GM12878 (cell line): ENCODE measurements around the gene FBXL17. TPM values are rescaled to one million over a fixed set of nuclear protein-coding genes. Genes with fewer than 3 reads are reported as not detected.

Experiments
- ATAC-seq: fragments of 200-7000 bp; cut with Tn5 transposase; 3 replicates; pipeline ENCODE4 v1.9.1; 2020; ENCODE audit warnings: mild to moderate bottlenecking, moderate library complexity
- BruUV-seq: library from RNA; stranded (reverse); fragments of 400-500 nt; replicated peaks from 2 replicates; lab custom pipeline; 2021; lab: Mats Ljungman, UMichigan
- CTCF ChIA-PET: fragments of 300-600 bp; sonication (Branson Sonifier 250); formaldehyde crosslinking; extraction: SDS; loops from one replicate; lab custom pipeline; 2021; ENCODE audit warnings: inconsistent platforms; lab: Yijun Ruan, JAX
- POLR2A ChIA-PET: fragments of 350-600 bp; formaldehyde crosslinking; extraction: SDS; loops from one replicate; lab custom pipeline; 2021; ENCODE audit warnings: inconsistent platforms; lab: Charles Lee
- RAD21 ChIA-PET: fragments of 300-600 bp; sonication (Branson Sonifier 250); formaldehyde crosslinking; loops from one replicate; lab custom pipeline; 2023; ENCODE audit warnings: antibody characterized with exemption; ENCODE audit not compliant: unreplicated experiment; lab: Charles Lee
- SMC1A ChIA-PET: fragments of 300-600 bp; sonication (Branson Sonifier 250); formaldehyde crosslinking; loops from one replicate; lab custom pipeline; 2023; ENCODE audit not compliant: unreplicated experiment, uncharacterized antibody; lab: Charles Lee
- DNase-seq: peaks from one replicate; pipeline ENCODE4 v3.0.0-alpha.2; 2011; ENCODE audit warnings: low read depth, low spot score
- FAIRE-seq: peaks from 3 replicates; lab custom pipeline; 2011; peaks lifted over from hg19 to GRCh38; lab: Jason Lieb, UNC
- H2AFZ ChIP-seq: 2 replicates; pipeline ENCODE4 v1.6.0; 2011; ENCODE audit warnings: low read depth, low read length, control low read depth; ENCODE audit not compliant: control insufficient read depth
- H3K27ac ChIP-seq: 2 replicates; pipeline ENCODE4 v1.5.1; 2011; ENCODE audit warnings: control low read depth; ENCODE audit not compliant: control insufficient read depth, insufficient read depth
- H3K27me3 ChIP-seq, 2 experiments: replicated peaks in 1 of 2; 2 replicates each; pipeline versions ENCODE4 v1.6.0 to v1.6.1; 2011; ENCODE audit warnings: low read length in 1 of 2; ENCODE audit not compliant: control insufficient read depth in 2 of 2, insufficient read depth in 2 of 2
- H3K36me3 ChIP-seq, 2 experiments: 2 replicates each; pipeline ENCODE4 v1.5.1; 2011; ENCODE audit warnings: low read length in 1 of 2; ENCODE audit not compliant: control insufficient read depth in 2 of 2, insufficient read depth in 2 of 2
- H3K4me1 ChIP-seq: 2 replicates; pipeline ENCODE4 v1.6.1; 2011; ENCODE audit warnings: mild to moderate bottlenecking, low read length, moderate library complexity, mixed read lengths; ENCODE audit not compliant: control insufficient read depth, insufficient read depth
- H3K4me2 ChIP-seq: 2 replicates; pipeline ENCODE4 v1.6.0; 2011; ENCODE audit warnings: control low read depth; ENCODE audit not compliant: control insufficient read depth, insufficient read depth
- H3K4me3 ChIP-seq: fragments of 200-600 bp; sonication (generic); 2 replicates; pipeline ENCODE4 v1.5.1; 2016
- H3K79me2 ChIP-seq: 2 replicates; pipeline ENCODE4 v1.6.0; 2011; ENCODE audit warnings: low read length; ENCODE audit not compliant: control insufficient read depth, insufficient read depth
- H3K9ac ChIP-seq: 2 replicates; pipeline ENCODE4 v1.8.0; 2011; ENCODE audit warnings: low read length, control low read depth, mixed read lengths; ENCODE audit not compliant: control insufficient read depth, insufficient read depth
- H3K9me3 ChIP-seq: replicated peaks from 3 replicates; pipeline ENCODE4 v1.5.1; 2011; ENCODE audit warnings: mild to moderate bottlenecking, low read length; ENCODE audit not compliant: control insufficient read depth, insufficient read depth
- H4K20me1 ChIP-seq: 2 replicates; pipeline ENCODE4 v1.6.0; 2011; ENCODE audit not compliant: control insufficient read depth, insufficient read depth
- ASH2L ChIP-seq: fragments of 300-600, 200-600 bp; sonication (generic); IDR thresholded peaks from 2 replicates; pipeline ENCODE4 v1.6.1; 2017; ENCODE audit warnings: low read depth, mild to moderate bottlenecking, borderline replicate concordance
- CHD1 ChIP-seq: IDR thresholded peaks from 2 replicates; pipeline ENCODE4 v1.6.1; 2012; ENCODE audit warnings: low read depth, low read length, improper control_type of control experiment
- EGR1 ChIP-seq, 2 experiments: IDR thresholded peaks; 1 replicate in 1 of 2; 2 replicates in 1 of 2; pipeline ENCODE4 v1.6.1; 2011 to 2012; ENCODE audit warnings: low read depth in 2 of 2, low read length in 2 of 2, borderline replicate concordance in 1 of 2, mild to moderate bottlenecking in 1 of 2, moderate library complexity in 1 of 2
- FOXM1 ChIP-seq: IDR thresholded peaks from 2 replicates; pipeline ENCODE4 v1.6.1; 2012; ENCODE audit warnings: low read depth, mild to moderate bottlenecking, inconsistent platforms, low read length, moderate library complexity
- KAT2A ChIP-seq: conservative IDR thresholded peaks from 2 replicates; pipeline ENCODE4 v1.6.1; 2011; ENCODE audit warnings: low read depth, low read length; ENCODE audit not compliant: control insufficient read depth
- KLF5 ChIP-seq: fragments of 450-650 bp; IDR thresholded peaks from 2 replicates; pipeline ENCODE4 v1.6.1; 2014; ENCODE audit warnings: mild to moderate bottlenecking; ENCODE audit not compliant: partially characterized antibody
- MYB ChIP-seq: fragments of 150-350 bp; IDR thresholded peaks from 2 replicates; pipeline ENCODE4 v1.6.1; 2014; ENCODE audit warnings: mild to moderate bottlenecking, low read depth, low read length, borderline replicate concordance
- RFX5 ChIP-seq: IDR thresholded peaks from 2 replicates; pipeline ENCODE4 v1.6.1; 2011; ENCODE audit warnings: low read depth, low read length, improper control_type of control experiment
- ZNF384 ChIP-seq: IDR thresholded peaks from 2 replicates; pipeline ENCODE4 v1.6.1; 2012; ENCODE audit warnings: low read depth, mild to moderate bottlenecking, low read length, improper control_type of control experiment, borderline replicate concordance
- WGBS: methylation state at CpG from one replicate; pipeline ENCODE4 v1.1.6; 2016; ENCODE audit warnings: low lambda C conversion rate; ENCODE audit not compliant: insufficient replicate concordance, insufficient coverage; ENCODE audit errors: missing lambda C conversion rate; 5-methylcytosine and 5-hydroxymethylcytosine counted together
- in situ Hi-C: fragments of 300-500 bp; cut with MboI; formaldehyde crosslinking; loops from 9 replicates; pipeline ENCODE4 v1.14.3; 2018; ENCODE audit warnings: mixed read lengths
- intact Hi-C: fragments of 100-400 bp; cut with micrococcal nuclease; formaldehyde crosslinking; loops from one replicate; pipeline ENCODE4 v1.14.2; 2022; ENCODE audit not compliant: unreplicated experiment
- polyA plus RNA-seq, 11 experiments: library from polyadenylated mRNA; depleted of rRNA in 4 of 11; unstranded in 6 of 11; stranded (reverse) in 5 of 11; fragments of >200 nt; fragmentation: Nextera tagmentation in 4 of 11; fragmentation: Illumina TruSeq in 1 of 11; extraction: Ambion mirVana in 4 of 11; extraction: Trizol in 1 of 11; gene quantifications; 1 replicate in 1 of 11; 2 replicates in 10 of 11; pipeline versions ENCODE4 v1.2.1 to v1.2.3, GENCODE V29; 2011 to 2016; ENCODE audit warnings: inconsistent platforms in 2 of 11, missing spikeins in 2 of 11, low read depth in 1 of 11
- total RNA-seq, 4 experiments: library from RNA; depleted of rRNA in 3 of 4; stranded (reverse); fragments of >200 nt in 3 of 4; fragmentation: Illumina TruSeq in 1 of 4; extraction: Trizol in 1 of 4; gene quantifications; 2 replicates each; pipeline versions ENCODE4 v1.2.1 to v1.2.3, GENCODE V29; 2013 to 2021
- TF ChIP-seq, protein P1 (sequence below): IDR thresholded peaks from 2 replicates; pipeline ENCODE4 v1.6.1; 2012; ENCODE audit warnings: improper control_type of control experiment, low read depth, low read length; ENCODE audit not compliant: insufficient replicate concordance
- TF ChIP-seq, protein P2 (sequence below): IDR thresholded peaks from 2 replicates; pipeline ENCODE4 v1.6.1; 2011; ENCODE audit warnings: borderline replicate concordance, low read depth, mild to moderate bottlenecking, moderate library complexity, mixed read lengths, low read length; ENCODE audit not compliant: insufficient read depth; ENCODE audit errors: extremely low read length

The FBXL17 gene
- total and polyA plus RNA-seq, 10 of the 15 experiments (the other 5 are each of a cell fraction or from before 2014, with no cell fraction given): 0.88 to 9.0 (median 4.4) TPM

DNA sequence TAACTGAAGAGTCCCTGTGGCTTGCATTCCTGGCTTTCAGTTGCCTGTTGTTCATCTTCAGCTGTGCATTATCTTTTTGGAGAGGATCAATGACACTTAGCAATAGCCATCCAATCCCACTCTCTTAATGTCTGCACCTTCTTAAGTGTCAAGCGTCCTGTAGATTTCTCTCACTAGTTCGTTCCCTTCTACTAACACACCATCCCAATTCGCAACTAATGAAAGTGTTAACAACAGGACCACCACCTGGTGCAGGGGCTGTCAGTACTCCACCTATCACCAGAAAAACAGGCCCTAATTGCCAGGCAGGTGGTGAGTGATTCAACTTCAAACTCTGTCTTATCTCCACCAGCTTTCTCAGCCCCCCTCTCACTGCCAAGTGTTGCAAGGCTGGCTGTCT lies 541.7 kb downstream of the FBXL17 start:
- Histone ChIP-seq H3K9ac (no peak overlapping the region), H3K27ac (no peak overlapping the region), H3K36me3 (no peaks in the 10 kb centered on the region), H3K79me2 (no peaks in the 10 kb centered on the region), H3K4me2 (no peak overlapping the region), H3K4me1 (no peaks in the 10 kb centered on the region), H3K4me3 (no peak overlapping the region), H3K9me3 (no peaks in the 10 kb centered on the region; the same call in 2 of the 3 replicates), H2AFZ (no peak overlapping the region), H3K27me3 (no peaks in the 10 kb centered on the region), H4K20me1 (no peaks in the 10 kb centered on the region)
- CTCF ChIA-PET: no interaction called here
- BruUV-seq: no TSS peak
- no peak for ATAC-seq
- intact Hi-C loops: no loop called here
- POLR2A ChIA-PET: no interaction called here
- RAD21 ChIA-PET: no interaction called here
- 13% methylated on average over 3 of the region's 3 CpGs for WGBS
- SMC1A ChIA-PET: interaction anchor here (0.7 to 2.0 kb wide), 3 partner anchors 10 to 27 kb away, joined by 3 to 5 read pairs (median 4); no protein-coding TSS in a partner anchor
- TF ChIP-seq KAT2A (no peak), CHD1 (no peak), RFX5 (no peak), MYB (no peak), EGR1 (IDR thresholded peaks at IDR 0.05; ENCODE audit: borderline replicate concordance in 1 of 2, low read depth in 2 of 2, low read length in 2 of 2) (no peak)
- in situ Hi-C loops: no loop called here
- DNase-seq: no peak
- no peak for FAIRE-seq

DNA sequence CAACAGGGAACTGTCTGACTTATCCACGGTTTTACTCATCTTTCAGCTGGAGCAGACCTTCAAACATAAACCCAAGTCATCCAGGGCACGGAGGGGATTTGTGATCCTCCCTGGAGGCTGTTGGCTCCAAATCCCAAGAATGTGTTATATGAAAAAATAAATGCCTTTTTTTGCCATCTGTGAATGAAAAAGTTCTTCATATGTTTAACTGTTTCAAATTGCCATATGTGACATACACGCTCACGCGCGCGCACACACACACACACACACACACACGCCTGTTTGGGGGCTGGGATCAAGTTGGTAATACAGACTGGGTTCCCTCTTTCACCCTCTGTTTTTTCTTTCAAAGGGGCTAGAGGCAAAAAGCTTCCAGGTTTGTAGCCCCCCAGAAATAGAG lies 546.8 kb downstream of the FBXL17 start:
- Histone ChIP-seq H3K27ac (no peak overlapping the region), H3K36me3 (no peaks in the 10 kb centered on the region), H3K4me2 (no peak overlapping the region), H3K4me3 (no peak overlapping the region), H3K79me2 (no peaks in the 10 kb centered on the region), H3K9me3 (no peaks in the 10 kb centered on the region; the same call in 2 of the 3 replicates), H3K27me3 (no peaks in the 10 kb centered on the region), H3K9ac (no peak overlapping the region), H2AFZ (no peak overlapping the region), H3K4me1 (no peaks in the 10 kb centered on the region), H4K20me1 (no peaks in the 10 kb centered on the region)
- WGBS: 63% methylated on average over 8 of the region's 8 CpGs
- intact Hi-C loops: no loop called here
- FAIRE-seq (no peak), ATAC-seq (no peak), DNase-seq (no peak)
- CTCF ChIA-PET: no interaction called here
- in situ Hi-C loops: no loop called here
- no TSS peak for BruUV-seq
- POLR2A ChIA-PET: interaction anchor here (0.5 kb wide), 1 partner anchor 93 kb away, joined by 3 read pairs; no protein-coding TSS in a partner anchor
- RAD21 ChIA-PET: no interaction called here
- SMC1A ChIA-PET: no interaction called here
- TF ChIP-seq, protein P1, sequence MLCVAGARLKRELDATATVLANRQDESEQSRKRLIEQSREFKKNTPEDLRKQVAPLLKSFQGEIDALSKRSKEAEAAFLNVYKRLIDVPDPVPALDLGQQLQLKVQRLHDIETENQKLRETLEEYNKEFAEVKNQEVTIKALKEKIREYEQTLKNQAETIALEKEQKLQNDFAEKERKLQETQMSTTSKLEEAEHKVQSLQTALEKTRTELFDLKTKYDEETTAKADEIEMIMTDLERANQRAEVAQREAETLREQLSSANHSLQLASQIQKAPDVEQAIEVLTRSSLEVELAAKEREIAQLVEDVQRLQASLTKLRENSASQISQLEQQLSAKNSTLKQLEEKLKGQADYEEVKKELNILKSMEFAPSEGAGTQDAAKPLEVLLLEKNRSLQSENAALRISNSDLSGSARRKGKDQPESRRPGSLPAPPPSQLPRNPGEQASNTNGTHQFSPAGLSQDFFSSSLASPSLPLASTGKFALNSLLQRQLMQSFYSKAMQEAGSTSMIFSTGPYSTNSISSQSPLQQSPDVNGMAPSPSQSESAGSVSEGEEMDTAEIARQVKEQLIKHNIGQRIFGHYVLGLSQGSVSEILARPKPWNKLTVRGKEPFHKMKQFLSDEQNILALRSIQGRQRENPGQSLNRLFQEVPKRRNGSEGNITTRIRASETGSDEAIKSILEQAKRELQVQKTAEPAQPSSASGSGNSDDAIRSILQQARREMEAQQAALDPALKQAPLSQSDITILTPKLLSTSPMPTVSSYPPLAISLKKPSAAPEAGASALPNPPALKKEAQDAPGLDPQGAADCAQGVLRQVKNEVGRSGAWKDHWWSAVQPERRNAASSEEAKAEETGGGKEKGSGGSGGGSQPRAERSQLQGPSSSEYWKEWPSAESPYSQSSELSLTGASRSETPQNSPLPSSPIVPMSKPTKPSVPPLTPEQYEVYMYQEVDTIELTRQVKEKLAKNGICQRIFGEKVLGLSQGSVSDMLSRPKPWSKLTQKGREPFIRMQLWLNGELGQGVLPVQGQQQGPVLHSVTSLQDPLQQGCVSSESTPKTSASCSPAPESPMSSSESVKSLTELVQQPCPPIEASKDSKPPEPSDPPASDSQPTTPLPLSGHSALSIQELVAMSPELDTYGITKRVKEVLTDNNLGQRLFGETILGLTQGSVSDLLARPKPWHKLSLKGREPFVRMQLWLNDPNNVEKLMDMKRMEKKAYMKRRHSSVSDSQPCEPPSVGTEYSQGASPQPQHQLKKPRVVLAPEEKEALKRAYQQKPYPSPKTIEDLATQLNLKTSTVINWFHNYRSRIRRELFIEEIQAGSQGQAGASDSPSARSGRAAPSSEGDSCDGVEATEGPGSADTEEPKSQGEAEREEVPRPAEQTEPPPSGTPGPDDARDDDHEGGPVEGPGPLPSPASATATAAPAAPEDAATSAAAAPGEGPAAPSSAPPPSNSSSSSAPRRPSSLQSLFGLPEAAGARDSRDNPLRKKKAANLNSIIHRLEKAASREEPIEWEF: no peak
- TF ChIP-seq FOXM1 (no peak), KLF5 (no peak), ASH2L (no peak), ZNF384 (no peak)
- TF ChIP-seq, protein P2, sequence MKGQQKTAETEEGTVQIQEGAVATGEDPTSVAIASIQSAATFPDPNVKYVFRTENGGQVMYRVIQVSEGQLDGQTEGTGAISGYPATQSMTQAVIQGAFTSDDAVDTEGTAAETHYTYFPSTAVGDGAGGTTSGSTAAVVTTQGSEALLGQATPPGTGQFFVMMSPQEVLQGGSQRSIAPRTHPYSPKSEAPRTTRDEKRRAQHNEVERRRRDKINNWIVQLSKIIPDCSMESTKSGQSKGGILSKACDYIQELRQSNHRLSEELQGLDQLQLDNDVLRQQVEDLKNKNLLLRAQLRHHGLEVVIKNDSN: no peak
